Activated T-cell treated with anti-CD3 and anti-CD28 coated beads, Interleukin-2, amount 50 U/mL, for 4 hours (primary cell): ENCODE measurements around the gene EFR3B. TPM values are rescaled to one million over a fixed set of nuclear protein-coding genes. Genes with fewer than 3 reads are reported as not detected.
"Not testable (repeated sequence)": the region's sequence is repeated elsewhere in the genome, so short reads cannot be mapped to it uniquely, and the experiment has no call there.

Experiments used
- ATAC-seq, 2 donors: fragments of 200-7000 bp; cut with Tn5 transposase; one replicate each; pipeline ENCODE4 v1.10.0; 2021
- DNase-seq: peaks from one replicate; pipeline ENCODE4 v3.0.0-alpha.2; 2020
- H3K27me3 Mint-ChIP-seq: one replicate; pipeline ENCODE4 v1.8.0; 2021; ENCODE audit warnings: low read depth, mixed read lengths
- H3K36me3 Mint-ChIP-seq: one replicate; pipeline ENCODE4 v1.8.0; 2022; ENCODE audit warnings: mixed read lengths; ENCODE audit not compliant: insufficient read depth
- H3K4me1 Mint-ChIP-seq: one replicate; pipeline ENCODE4 v1.8.0; 2021; ENCODE audit warnings: low read depth, mixed read lengths
- H3K4me3 Mint-ChIP-seq: one replicate; pipeline ENCODE4 v1.8.0; 2021; ENCODE audit warnings: mild to moderate bottlenecking, moderate library complexity, mixed read lengths
- H3K9me3 Mint-ChIP-seq: one replicate; pipeline ENCODE4 v1.8.0; 2021; ENCODE audit warnings: mixed read lengths
- total RNA-seq, 3 donors: library from RNA; stranded (reverse); gene quantifications; one replicate each; pipeline ENCODE4 v1.2.1, GENCODE V29; 2021

Gene EFR3B
- total RNA-seq, 3 donors from 2014 or later = 0.37 to 0.56 (median 0.54) TPM

GRCh38 chr2:25123682-25124081, 81.8 kb downstream of the EFR3B start:
- DNase-seq = no peak
- H3K9me3 Mint-ChIP-seq = no peaks in the 10 kb centered on the region
- H3K4me3 Mint-ChIP-seq = no peak overlapping the region
- peaks cover 5% of the 10 kb centered on the region for H3K27me3 Mint-ChIP-seq
- H3K4me1 Mint-ChIP-seq = no peaks in the 10 kb centered on the region
- ATAC-seq = no peak
- no peaks in the 10 kb centered on the region for H3K36me3 Mint-ChIP-seq

GRCh38 chr2:25125189-25125588, 83.3 kb downstream of the EFR3B start:
- peaks cover 8% of the 10 kb centered on the region for H3K4me1 Mint-ChIP-seq
- ATAC-seq (no peak), DNase-seq (no peak)
- no peak overlapping the region for H3K4me3 Mint-ChIP-seq
- H3K9me3 Mint-ChIP-seq = no peaks in the 10 kb centered on the region
- H3K27me3 Mint-ChIP-seq = peaks cover 12% of the 10 kb centered on the region
- no peaks in the 10 kb centered on the region for H3K36me3 Mint-ChIP-seq

GRCh38 chr2:25125976-25126375, 84.1 kb downstream of the EFR3B start:
- ATAC-seq (no peak), DNase-seq (no peak)
- Mint-ChIP-seq H3K4me1 (peaks cover 8% of the 10 kb centered on the region), H3K36me3 (no peaks in the 10 kb centered on the region), H3K27me3 (peaks cover 18% of the 10 kb centered on the region), H3K9me3 (no peaks in the 10 kb centered on the region), H3K4me3 (no peak overlapping the region)

GRCh38 chr2:25127071-25127470, 85.2 kb downstream of the EFR3B start:
- not testable (repeated sequence) for ATAC-seq, H3K36me3 Mint-ChIP-seq, H3K4me1 Mint-ChIP-seq, H3K4me3 Mint-ChIP-seq, H3K9me3 Mint-ChIP-seq, DNase-seq
- peaks cover 26% of the 10 kb centered on the region for H3K27me3 Mint-ChIP-seq

GRCh38 chr2:25127646-25128045, 85.8 kb downstream of the EFR3B start:
- H3K4me1 Mint-ChIP-seq = peaks cover 11% of the 10 kb centered on the region
- DNase-seq (no peak), ATAC-seq (no peak)
- H3K27me3 Mint-ChIP-seq = peaks cover 27% of the 10 kb centered on the region
- H3K9me3 Mint-ChIP-seq = no peaks in the 10 kb centered on the region
- H3K36me3 Mint-ChIP-seq = no peaks in the 10 kb centered on the region
- H3K4me3 Mint-ChIP-seq = no peak overlapping the region

GRCh38 chr2:25129901-25130520, 88.1 kb downstream of the EFR3B start:
- Mint-ChIP-seq H3K4me3 (no peak overlapping the region), H3K9me3 (no peaks in the 10 kb centered on the region), H3K4me1 (peaks cover 11% of the 10 kb centered on the region), H3K36me3 (no peaks in the 10 kb centered on the region), H3K27me3 (peaks cover 41% of the 10 kb centered on the region)
- DNase-seq = no peak
- ATAC-seq = no peak

GRCh38 chr2:25131253-25131566, 89.3 kb downstream of the EFR3B start:
- Mint-ChIP-seq H3K9me3 (no peaks in the 10 kb centered on the region), H3K36me3 (no peaks in the 10 kb centered on the region), H3K4me1 (peaks cover 11% of the 10 kb centered on the region), H3K27me3 (peaks cover 51% of the 10 kb centered on the region), H3K4me3 (peak overlapping the region; percentile 49)
- ATAC-seq (no peak), DNase-seq (no peak)

- Mint-ChIP-seq H3K27me3 (peaks cover 55% of the 10 kb centered on the region), H3K4me1 (peaks cover 11% of the 10 kb centered on the region), H3K36me3 (no peaks in the 10 kb centered on the region), H3K4me3 (peak overlapping the region; percentile 49), H3K9me3 (no peaks in the 10 kb centered on the region)
- ATAC-seq (peak; percentile 64 to 69), DNase-seq (peak; percentile 9)
Observed at GRCh38 chr2:25131567-25132298, 89.9 kb downstream of the EFR3B start.

- peaks cover 11% of the 10 kb centered on the region for H3K4me1 Mint-ChIP-seq
- peak overlapping the region; percentile 47 for H3K4me3 Mint-ChIP-seq
- ATAC-seq = no peak
- H3K27me3 Mint-ChIP-seq = peaks cover 60% of the 10 kb centered on the region
- DNase-seq = no peak
- H3K9me3 Mint-ChIP-seq = no peaks in the 10 kb centered on the region
- H3K36me3 Mint-ChIP-seq = no peaks in the 10 kb centered on the region
Observed at GRCh38 chr2:25132299-25132635, 90.4 kb downstream of the EFR3B start.

GRCh38 chr2:25132693-25133092, 90.8 kb downstream of the EFR3B start:
- DNase-seq (no peak), ATAC-seq (no peak)
- Mint-ChIP-seq H3K36me3 (no peaks in the 10 kb centered on the region), H3K4me1 (peaks cover 11% of the 10 kb centered on the region), H3K4me3 (no peak overlapping the region), H3K27me3 (peaks cover 61% of the 10 kb centered on the region), H3K9me3 (no peaks in the 10 kb centered on the region)

- H3K27me3 Mint-ChIP-seq = peaks cover 28% of the 10 kb centered on the region
- H3K9me3 Mint-ChIP-seq, DNase-seq, H3K36me3 Mint-ChIP-seq, ATAC-seq, H3K4me1 Mint-ChIP-seq, H3K4me3 Mint-ChIP-seq: not testable (repeated sequence)
Observed at GRCh38 chr2:25140535-25140934, 98.7 kb downstream of the EFR3B start.

- Mint-ChIP-seq H3K4me3 (no peak overlapping the region), H3K27me3 (peaks cover 26% of the 10 kb centered on the region), H3K36me3 (no peaks in the 10 kb centered on the region), H3K4me1 (no peaks in the 10 kb centered on the region), H3K9me3 (no peaks in the 10 kb centered on the region)
- ATAC-seq (no peak), DNase-seq (no peak)
Observed at GRCh38 chr2:25141120-25141519, 99.2 kb downstream of the EFR3B start.

GRCh38 chr2:25145803-25146202, 103.9 kb downstream of the EFR3B start:
- DNase-seq = no peak

GRCh38 chr2:25146896-25147295, 105.0 kb downstream of the EFR3B start:
- H3K27me3 Mint-ChIP-seq = peaks cover 12% of the 10 kb centered on the region
- H3K36me3 Mint-ChIP-seq = no peaks in the 10 kb centered on the region
- no peak for DNase-seq
- H3K4me3 Mint-ChIP-seq = no peak overlapping the region
- H3K4me1 Mint-ChIP-seq = no peaks in the 10 kb centered on the region
- no peaks in the 10 kb centered on the region for H3K9me3 Mint-ChIP-seq
- no peak for ATAC-seq

More at GRCh38 chr2:25145803-25146202, 103.9 kb downstream of the EFR3B start:
- peaks cover 14% of the 10 kb centered on the region for H3K27me3 Mint-ChIP-seq
- no peaks in the 10 kb centered on the region for H3K4me1 Mint-ChIP-seq
- H3K9me3 Mint-ChIP-seq = no peaks in the 10 kb centered on the region
- ATAC-seq = peak; percentile 76 to 78
- no peaks in the 10 kb centered on the region for H3K36me3 Mint-ChIP-seq
- no peak overlapping the region for H3K4me3 Mint-ChIP-seq

GRCh38 chr2:25149646-25150045, 107.8 kb downstream of the EFR3B start:
- Mint-ChIP-seq H3K9me3 (no peaks in the 10 kb centered on the region), H3K36me3 (no peaks in the 10 kb centered on the region), H3K4me1 (no peaks in the 10 kb centered on the region), H3K4me3 (no peak overlapping the region), H3K27me3 (peaks cover 12% of the 10 kb centered on the region)
- no peak for ATAC-seq
- no peak for DNase-seq
